ENCODE data around the gene TSBP1. TPM values are rescaled to one million over a fixed set of nuclear protein-coding genes. Genes with fewer than 3 reads are reported as not detected.

The TSBP1 gene
- total RNA-seq, 4 donors from 2014 or later = not detected

DNA sequence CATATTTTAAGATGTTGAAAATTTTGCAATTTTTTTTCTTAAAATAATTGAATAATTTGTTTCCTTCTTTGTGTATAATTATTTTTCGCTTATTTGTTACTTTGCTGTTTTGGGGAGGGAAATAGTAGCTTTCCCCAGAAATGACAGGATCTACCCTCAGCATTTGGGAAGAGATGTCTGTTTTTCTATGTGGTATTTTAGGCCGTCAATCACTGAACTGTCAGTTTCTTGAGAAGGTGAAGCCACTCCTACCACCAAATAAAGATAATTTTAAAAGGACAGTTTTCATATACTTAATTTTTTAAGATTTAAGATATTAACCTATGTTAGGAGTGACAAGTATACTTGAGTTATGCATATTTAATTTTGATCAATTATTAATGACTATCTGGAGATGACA is 31.5 kb downstream of the TSBP1 start:
- TF ChIP-seq, protein P1, sequence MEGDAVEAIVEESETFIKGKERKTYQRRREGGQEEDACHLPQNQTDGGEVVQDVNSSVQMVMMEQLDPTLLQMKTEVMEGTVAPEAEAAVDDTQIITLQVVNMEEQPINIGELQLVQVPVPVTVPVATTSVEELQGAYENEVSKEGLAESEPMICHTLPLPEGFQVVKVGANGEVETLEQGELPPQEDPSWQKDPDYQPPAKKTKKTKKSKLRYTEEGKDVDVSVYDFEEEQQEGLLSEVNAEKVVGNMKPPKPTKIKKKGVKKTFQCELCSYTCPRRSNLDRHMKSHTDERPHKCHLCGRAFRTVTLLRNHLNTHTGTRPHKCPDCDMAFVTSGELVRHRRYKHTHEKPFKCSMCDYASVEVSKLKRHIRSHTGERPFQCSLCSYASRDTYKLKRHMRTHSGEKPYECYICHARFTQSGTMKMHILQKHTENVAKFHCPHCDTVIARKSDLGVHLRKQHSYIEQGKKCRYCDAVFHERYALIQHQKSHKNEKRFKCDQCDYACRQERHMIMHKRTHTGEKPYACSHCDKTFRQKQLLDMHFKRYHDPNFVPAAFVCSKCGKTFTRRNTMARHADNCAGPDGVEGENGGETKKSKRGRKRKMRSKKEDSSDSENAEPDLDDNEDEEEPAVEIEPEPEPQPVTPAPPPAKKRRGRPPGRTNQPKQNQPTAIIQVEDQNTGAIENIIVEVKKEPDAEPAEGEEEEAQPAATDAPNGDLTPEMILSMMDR (IDR thresholded peaks at IDR 0.05; ENCODE audit: low read depth) = no peak

DNA sequence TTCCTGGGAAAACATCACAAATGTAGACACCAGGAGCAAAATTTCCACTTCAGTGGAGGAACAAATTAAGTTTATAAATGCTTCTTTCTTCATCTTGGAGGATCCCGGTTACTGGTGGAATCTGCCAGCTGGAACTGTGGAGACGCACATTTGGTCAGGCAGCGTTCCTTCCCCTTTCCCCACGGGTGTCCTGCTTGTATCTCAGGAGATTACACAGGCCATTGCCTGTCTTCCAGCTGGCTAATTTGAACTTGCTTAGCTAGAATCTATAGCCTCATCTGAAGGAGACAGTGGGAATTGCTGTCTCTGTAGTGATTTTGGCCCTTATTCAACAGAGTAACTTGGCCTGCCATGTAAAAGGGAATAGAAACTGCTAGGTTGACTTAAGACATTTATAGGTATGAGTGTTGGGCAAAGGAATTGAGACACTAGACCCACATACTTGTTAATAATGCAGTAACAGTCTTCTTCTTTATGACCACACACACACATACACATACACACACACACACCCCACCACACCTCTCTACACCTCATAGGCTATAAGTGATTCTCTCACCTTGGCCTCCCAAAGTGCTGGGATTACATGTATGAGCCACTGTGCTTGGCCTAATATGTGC is 34.4 kb downstream of the TSBP1 start:
- TF ChIP-seq, protein P1 (IDR thresholded peaks at IDR 0.05; ENCODE audit: low read depth) = no peak

DNA sequence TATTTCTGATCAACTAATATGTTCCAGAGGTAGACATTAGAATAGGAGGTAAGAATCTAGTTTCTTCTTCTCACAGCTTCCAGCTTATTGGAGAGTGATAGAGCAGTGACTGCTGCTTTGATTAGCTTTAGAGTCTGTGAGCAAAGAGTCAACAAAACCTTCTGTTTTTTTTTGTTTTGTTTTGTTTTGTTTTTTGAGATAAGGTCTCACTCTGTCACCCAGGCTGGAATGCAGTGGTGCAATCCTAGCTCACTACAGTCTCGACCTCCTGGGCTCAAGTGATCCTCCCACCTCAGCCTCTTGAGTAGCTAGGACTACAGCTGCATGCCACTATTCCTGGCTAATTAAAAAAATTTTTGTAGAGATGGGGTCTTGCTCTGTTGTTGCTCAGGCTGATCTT is 39.3 kb downstream of the TSBP1 start:
- TF ChIP-seq, protein P1 (IDR thresholded peaks at IDR 0.05; ENCODE audit: low read depth) = no peak

DNA sequence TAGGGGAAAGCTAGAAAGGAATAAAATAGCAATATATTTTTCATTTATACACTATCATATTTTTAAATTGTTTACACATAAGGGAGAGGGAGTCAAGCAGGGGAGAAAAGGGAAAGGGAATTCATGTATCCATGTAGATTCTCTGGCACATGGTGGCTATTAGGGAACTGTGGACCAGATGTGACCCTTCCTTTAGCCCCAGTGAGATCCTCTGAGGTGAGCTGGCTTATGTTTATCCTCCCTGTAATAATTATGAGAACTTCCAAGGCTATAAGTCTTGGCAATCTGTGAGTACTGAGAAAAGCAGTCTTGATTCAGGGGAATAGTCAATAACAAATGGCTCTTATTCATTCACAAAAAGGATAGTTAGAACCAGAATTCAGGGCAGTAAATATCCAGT is 42.6 kb downstream of the TSBP1 start:
- TF ChIP-seq, protein P1 (IDR thresholded peaks at IDR 0.05; ENCODE audit: low read depth) = no peak

DNA sequence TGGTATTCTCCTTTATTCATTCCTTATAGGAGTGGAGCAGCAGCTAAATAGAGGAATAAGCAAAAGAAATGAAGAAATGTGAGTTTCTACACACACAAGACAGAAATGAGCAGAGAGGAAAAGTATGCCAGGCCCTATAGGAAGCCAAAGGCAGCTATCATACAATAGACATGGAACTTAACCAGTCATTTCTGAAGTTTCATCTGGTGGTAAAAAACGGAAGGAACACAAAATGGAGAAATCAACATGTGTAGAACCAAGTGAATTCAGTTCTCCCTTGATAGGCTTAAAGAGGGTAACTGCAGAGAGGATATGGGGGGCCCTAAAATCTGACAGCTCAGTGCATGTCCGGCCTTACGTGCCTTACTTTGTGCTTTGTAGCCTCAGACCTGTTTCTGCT is 44.6 kb downstream of the TSBP1 start:
- TF ChIP-seq, protein P1 (IDR thresholded peaks at IDR 0.05; ENCODE audit: low read depth) = no peak

DNA sequence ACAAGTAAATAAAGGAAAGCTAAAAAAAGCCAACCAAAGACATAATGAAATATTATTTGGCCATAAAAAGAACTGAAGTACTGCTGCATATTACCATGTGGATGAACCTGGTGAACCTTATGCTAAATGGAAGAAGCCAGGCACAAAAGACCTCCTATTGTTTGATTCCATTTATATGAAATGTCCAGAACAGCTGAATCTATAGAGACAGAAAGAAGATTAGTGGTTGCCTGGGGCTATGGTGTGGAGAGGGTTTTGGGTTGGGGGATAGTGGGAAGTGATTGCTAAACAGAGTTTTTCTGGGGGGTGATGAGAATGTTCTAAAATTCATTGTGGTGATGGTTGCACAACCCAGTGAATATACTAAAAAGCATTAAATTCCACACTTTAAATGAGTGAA is 53.2 kb downstream of the TSBP1 start:
- TF ChIP-seq, protein P1 (IDR thresholded peaks at IDR 0.05; ENCODE audit: low read depth) = no peak

DNA sequence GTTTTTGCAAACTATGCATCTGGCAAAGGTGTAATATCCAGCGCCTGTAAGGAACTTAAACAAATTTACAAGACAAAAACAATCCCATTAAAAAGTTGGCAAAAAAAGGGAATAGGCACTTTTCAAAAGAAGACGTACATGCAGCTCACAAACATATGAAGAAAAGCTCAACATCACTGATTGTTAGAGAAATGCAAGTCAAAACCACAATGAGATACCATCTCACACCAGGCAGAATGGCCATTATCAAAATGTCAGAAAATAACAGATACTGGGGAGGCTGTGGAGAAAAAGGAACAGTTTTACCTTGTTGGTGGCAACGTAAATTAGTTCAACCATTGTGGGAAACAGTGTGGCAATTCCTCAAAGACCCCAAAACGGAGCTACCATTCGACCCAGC is 54.2 kb downstream of the TSBP1 start:
- TF ChIP-seq, protein P1 (IDR thresholded peaks at IDR 0.05; ENCODE audit: low read depth) = no peak

Measured in subcutaneous adipose tissue (tissue), 4 donors.